GM12872 (cell line): Measurements from ENCODE around the gene OR10J5.

Source experiments
- TF ChIP-seq, protein P1 (sequence below): IDR thresholded peaks from 3 replicates; pipeline ENCODE4 v1.5.1; 2011; ENCODE audit warnings: low read depth, mild to moderate bottlenecking, low read length, moderate library complexity; ENCODE audit not compliant: insufficient read depth

Gene OR10J5

DNA sequence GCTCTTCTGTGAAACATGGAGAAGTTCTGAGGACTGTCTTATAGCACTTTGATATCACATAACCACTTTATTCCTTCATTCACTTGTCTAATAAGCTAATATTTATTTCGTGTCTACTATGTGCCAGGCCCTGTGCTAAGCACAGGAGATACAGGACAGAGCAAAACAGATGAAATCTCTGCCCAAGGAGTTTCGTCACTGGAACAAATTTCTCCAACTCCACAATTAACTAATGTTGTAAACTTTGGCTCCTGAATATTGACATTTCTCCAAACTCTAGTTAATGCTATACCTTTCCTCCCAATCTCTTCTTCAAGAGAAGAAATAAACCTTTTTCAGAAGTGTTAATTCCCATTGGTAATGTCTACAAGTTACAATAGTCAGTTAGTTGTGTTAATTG is 24.8 kb upstream of the OR10J5 start:
- TF ChIP-seq, protein P1, sequence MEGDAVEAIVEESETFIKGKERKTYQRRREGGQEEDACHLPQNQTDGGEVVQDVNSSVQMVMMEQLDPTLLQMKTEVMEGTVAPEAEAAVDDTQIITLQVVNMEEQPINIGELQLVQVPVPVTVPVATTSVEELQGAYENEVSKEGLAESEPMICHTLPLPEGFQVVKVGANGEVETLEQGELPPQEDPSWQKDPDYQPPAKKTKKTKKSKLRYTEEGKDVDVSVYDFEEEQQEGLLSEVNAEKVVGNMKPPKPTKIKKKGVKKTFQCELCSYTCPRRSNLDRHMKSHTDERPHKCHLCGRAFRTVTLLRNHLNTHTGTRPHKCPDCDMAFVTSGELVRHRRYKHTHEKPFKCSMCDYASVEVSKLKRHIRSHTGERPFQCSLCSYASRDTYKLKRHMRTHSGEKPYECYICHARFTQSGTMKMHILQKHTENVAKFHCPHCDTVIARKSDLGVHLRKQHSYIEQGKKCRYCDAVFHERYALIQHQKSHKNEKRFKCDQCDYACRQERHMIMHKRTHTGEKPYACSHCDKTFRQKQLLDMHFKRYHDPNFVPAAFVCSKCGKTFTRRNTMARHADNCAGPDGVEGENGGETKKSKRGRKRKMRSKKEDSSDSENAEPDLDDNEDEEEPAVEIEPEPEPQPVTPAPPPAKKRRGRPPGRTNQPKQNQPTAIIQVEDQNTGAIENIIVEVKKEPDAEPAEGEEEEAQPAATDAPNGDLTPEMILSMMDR = no peak

DNA sequence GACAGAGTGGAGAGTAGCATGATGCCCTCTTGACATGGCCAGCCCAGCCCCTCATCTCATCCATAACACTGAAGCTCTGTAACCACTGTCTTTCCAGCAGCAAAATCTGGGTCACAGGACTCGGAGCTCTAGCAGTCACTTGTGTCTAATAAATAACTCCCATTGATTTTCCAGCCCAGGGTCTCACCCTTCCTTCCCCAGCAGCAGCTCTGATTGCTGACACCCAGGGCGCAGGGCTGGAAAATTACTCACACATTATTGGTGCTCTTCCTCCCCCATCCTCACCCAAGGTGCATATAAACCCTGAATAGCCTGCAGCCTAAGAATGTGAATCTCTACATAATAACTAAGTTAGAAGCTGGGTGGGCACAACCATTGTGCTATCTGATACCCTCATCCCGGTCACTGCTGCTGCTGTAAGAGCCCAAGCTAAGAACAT is 21.1 kb upstream of the OR10J5 start:
- TF ChIP-seq, protein P1 = no peak

DNA sequence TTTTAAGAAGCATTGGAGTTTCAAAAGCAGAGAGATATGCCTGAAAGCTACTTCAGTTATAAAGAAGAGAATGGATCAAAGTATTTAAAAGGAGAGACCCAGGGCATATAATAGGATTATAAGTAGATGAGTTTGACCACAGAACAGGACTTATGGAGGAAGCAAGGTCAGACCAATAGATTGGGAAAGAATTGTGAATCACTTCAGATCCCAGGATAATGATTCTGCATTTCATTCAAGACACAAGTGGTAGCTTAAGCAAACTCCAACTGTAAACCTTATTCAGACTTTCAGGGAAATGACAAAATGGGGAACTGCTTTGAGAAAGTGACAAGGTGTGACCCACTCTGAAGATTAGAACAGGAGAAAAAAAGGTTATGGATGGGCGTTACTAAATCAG is 18.9 kb upstream of the OR10J5 start:
- TF ChIP-seq, protein P1 = no peak

DNA sequence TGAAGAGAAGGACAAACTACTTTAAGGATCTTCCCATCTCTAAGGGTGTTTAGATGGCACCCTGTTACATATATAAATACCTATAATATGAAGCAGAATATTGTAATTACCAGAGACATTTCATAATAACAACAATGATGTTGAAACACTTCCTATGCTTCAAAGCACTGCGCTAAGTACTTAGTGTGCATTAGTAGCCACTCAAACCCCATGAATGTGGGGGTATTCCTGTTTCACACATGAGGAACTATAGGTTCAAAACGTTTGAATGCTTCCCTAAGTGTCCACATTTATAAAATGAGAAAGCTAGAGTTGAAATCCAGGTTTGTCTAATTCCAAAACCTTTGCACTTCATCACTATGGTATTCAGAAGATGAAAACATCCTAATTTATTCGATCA is 18.5 kb upstream of the OR10J5 start:
- TF ChIP-seq, protein P1 = no peak

DNA sequence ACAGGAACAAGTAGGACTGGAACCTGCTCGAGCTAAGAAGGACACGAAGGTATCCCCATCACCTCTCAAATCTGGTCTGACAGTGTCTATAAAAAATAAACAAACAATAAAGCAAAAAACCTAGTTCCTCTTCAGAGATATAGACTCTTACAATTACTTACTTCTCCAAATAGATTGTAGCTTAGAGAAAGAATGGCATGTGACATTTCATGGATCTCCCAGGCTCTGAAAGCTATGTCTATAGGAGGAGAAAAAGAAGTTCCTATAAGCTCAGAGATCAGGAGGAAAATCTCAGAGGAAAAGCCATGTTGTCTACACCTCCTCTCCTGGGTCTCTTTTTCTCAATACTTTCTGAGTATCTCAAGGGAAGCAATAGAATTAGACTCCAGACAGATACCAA is 12.3 kb upstream of the OR10J5 start:
- TF ChIP-seq, protein P1 = no peak

DNA sequence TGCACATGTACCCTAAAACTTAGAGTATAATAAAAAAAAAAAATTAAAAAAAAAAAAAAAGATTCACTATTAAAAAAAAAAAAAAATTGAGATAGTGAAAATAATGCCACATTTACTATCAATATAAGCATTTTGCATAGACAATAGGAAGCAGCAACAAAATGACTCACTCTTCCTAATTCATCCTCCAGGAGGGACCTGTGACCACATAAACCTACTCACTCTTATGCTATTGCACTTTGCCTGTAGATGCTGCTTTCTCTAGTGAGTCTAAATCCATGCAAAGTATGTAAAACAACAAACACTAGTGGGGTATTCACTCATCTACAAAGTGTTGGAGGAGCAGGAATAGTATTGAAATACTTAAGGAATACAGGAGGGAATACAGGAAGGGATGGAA is 2.9 kb downstream of the OR10J5 start:
- TF ChIP-seq, protein P1 = no peak

DNA sequence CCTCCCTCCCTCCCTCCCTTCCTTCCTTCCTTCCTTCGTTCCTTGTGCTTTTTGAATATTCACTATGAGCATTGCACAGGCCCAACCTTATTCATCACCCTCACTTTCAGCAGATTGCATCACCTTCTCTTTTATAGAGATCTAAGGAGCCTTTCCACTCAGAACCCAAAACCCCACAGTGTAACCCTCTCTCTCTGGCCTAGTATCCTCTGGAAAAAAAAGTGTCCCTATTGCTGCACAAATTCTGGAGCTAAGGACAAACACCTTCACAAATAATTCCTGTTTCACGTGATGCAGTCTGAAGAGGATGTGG is 25.6 kb downstream of the OR10J5 start:
- TF ChIP-seq, protein P1 = no peak
